ENCODE measurements around the gene SHROOM2. TPM values are rescaled to one million over a fixed set of nuclear protein-coding genes. Genes with fewer than 3 reads are reported as not detected.
"Not testable (repeated sequence)": the region's sequence is repeated elsewhere in the genome, so short reads cannot be mapped to it uniquely, and the experiment has no call there.

SHROOM2 gene
- total RNA-seq, 1 donor from 2014 or later: 2.1 TPM

DNA sequence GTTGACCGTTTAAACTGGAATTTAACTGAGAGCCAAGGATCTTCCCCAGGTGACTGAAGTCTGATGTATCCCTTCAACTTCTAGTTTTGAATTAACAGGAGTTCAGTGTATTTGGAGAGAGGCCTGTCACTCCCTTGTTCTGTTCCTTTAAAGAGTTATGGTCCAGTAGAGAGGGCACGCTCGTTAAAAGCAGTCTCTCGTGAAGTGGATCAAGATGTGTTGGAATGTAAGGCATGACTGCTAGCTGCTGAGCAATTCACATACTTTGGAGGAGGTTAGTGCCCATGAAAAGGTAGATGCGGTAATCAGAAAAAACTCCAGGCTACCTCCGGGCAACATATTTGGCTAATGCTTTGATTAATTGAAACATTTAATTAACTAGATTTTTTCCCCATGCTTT is 65.7 kb downstream of the SHROOM2 start:
- no peak overlapping the region for H3K4me3 ChIP-seq (ENCODE audit: low read length in 3 of 3)
- no peaks in the 10 kb centered on the region for H3K9me3 ChIP-seq (ENCODE audit: control insufficient read depth in 3 of 3, low read length in 3 of 3)
- peaks cover 0 to 14% (median 0%) of the 10 kb centered on the region in 3 donors for H3K27me3 ChIP-seq (ENCODE audit: control insufficient read depth in 3 of 3, insufficient read depth in 3 of 3, low read length in 3 of 3)
- no peak overlapping the region for H3K27ac ChIP-seq (ENCODE audit: low read depth, low read length)
- no peaks in the 10 kb centered on the region for H3K4me1 ChIP-seq (ENCODE audit: control insufficient read depth in 3 of 3, insufficient read depth in 3 of 3, low read length in 3 of 3)
- no peak overlapping the region for H3K9ac ChIP-seq (ENCODE audit: low read depth in 1 of 3, low read length in 3 of 3)
- H3K36me3 ChIP-seq (ENCODE audit: control insufficient read depth in 3 of 3, insufficient read depth in 3 of 3, low read length in 3 of 3): no peaks in the 10 kb centered on the region

DNA sequence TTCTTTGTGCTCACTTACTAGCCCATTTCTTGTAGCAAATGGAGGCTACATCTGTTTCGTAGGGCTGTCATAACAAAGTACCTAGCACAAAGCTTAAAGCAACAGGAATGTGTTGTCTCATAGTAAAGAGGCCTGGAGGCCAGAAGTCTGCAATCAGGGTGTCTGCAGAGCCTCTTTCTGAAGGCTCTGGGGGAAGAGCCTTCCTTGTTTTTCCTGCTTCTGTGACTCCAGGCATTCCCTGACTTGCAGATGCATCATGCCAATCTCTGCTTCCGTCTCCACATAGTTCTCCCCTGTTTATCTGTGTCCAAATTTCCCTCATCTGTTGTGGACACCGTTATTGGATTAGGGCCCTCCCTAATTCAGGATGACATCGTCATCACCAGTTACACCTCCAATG is 67.1 kb downstream of the SHROOM2 start:
- H3K27me3 ChIP-seq (ENCODE audit: control insufficient read depth in 3 of 3, insufficient read depth in 3 of 3, low read length in 3 of 3): peaks cover 0 to 14% (median 0%) of the 10 kb centered on the region in 3 donors
- H3K9me3 ChIP-seq (ENCODE audit: control insufficient read depth in 3 of 3, low read length in 3 of 3): no peaks in the 10 kb centered on the region
- H3K9ac ChIP-seq (ENCODE audit: low read depth in 1 of 3, low read length in 3 of 3): no peak overlapping the region
- no peak overlapping the region for H3K4me3 ChIP-seq (ENCODE audit: low read length in 3 of 3)
- H3K36me3 ChIP-seq (ENCODE audit: control insufficient read depth in 3 of 3, insufficient read depth in 3 of 3, low read length in 3 of 3): no peaks in the 10 kb centered on the region
- no peak overlapping the region for H3K27ac ChIP-seq (ENCODE audit: low read depth, low read length)
- H3K4me1 ChIP-seq (ENCODE audit: control insufficient read depth in 3 of 3, insufficient read depth in 3 of 3, low read length in 3 of 3): no peaks in the 10 kb centered on the region

DNA sequence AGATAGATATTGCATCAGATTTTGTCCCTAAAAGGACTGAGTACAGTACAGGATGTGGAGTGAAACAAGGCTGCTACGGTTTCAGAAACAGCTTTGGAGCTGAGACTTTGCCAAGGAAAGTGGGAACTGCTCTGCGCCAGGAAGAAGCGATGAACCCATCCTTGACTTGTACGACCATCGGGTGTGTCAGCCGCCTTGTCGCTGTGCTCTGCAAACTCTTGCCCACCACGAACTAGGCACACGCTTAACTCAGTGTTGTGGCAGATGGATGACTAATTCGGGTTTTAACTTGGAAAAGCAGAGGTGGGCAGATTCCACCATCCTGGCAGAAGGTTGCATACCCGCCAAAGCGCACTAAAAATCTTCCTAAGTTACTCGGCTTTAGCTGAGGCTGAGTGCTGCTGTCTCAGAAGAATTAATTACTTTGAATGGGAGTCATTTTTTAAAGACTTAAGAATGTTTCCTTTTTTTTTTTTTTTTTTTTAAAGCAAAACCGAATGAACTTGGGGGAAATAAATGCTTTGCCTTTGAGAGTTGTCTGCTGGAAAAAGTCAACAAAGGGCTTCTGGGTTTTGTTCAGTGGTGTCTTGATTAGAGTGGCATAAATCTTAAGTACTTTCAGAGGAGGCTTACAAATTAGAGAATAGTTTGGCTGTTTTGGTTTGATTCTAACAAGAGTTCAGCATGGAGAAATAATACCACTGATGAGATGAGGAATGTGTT is 69.5 kb downstream of the SHROOM2 start:
- Histone ChIP-seq H3K9ac (ENCODE audit: low read depth in 1 of 3, low read length in 3 of 3) (no peak overlapping the region), H3K27ac (ENCODE audit: low read depth, low read length) (no peak overlapping the region), H3K4me3 (ENCODE audit: low read length in 3 of 3) (no peak overlapping the region), H3K27me3 (ENCODE audit: control insufficient read depth in 3 of 3, insufficient read depth in 3 of 3, low read length in 3 of 3) (peaks cover 0 to 9% (median 0%) of the 10 kb centered on the region in 3 donors), H3K4me1 (ENCODE audit: control insufficient read depth in 3 of 3, insufficient read depth in 3 of 3, low read length in 3 of 3) (no peaks in the 10 kb centered on the region), H3K36me3 (ENCODE audit: control insufficient read depth in 3 of 3, insufficient read depth in 3 of 3, low read length in 3 of 3) (no peaks in the 10 kb centered on the region), H3K9me3 (ENCODE audit: control insufficient read depth in 3 of 3, low read length in 3 of 3) (no peaks in the 10 kb centered on the region)

DNA sequence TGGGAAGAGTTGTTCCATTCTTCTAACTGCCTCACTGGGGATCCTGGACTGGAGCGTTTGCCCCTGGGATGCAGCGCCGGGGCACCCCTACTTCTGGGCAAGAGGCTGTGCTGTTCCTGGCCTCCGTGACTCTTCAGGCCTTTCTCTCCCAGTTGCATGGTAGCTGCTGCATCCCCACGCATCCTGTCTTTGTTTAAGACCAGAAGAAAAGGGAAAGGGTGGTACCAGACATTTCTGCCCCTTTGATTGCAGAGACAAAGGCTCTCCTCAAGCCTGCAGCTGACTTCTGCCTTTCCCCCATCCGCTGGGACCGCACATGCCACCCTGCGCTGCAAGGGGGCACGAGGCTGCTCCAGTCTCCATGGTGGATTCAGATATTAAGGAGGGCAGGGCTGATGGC is 70.4 kb downstream of the SHROOM2 start:
- H3K36me3 ChIP-seq (ENCODE audit: control insufficient read depth in 3 of 3, insufficient read depth in 3 of 3, low read length in 3 of 3): no peaks in the 10 kb centered on the region
- H3K9me3 ChIP-seq (ENCODE audit: control insufficient read depth in 3 of 3, low read length in 3 of 3): no peaks in the 10 kb centered on the region
- H3K9ac ChIP-seq (ENCODE audit: low read depth in 1 of 3, low read length in 3 of 3): no peak overlapping the region
- peaks cover 0 to 9% (median 0%) of the 10 kb centered on the region in 3 donors for H3K27me3 ChIP-seq (ENCODE audit: control insufficient read depth in 3 of 3, insufficient read depth in 3 of 3, low read length in 3 of 3)
- no peaks in the 10 kb centered on the region for H3K4me1 ChIP-seq (ENCODE audit: control insufficient read depth in 3 of 3, insufficient read depth in 3 of 3, low read length in 3 of 3)
- no peak overlapping the region for H3K4me3 ChIP-seq (ENCODE audit: low read length in 3 of 3)
- H3K27ac ChIP-seq (ENCODE audit: low read depth, low read length): no peak overlapping the region

DNA sequence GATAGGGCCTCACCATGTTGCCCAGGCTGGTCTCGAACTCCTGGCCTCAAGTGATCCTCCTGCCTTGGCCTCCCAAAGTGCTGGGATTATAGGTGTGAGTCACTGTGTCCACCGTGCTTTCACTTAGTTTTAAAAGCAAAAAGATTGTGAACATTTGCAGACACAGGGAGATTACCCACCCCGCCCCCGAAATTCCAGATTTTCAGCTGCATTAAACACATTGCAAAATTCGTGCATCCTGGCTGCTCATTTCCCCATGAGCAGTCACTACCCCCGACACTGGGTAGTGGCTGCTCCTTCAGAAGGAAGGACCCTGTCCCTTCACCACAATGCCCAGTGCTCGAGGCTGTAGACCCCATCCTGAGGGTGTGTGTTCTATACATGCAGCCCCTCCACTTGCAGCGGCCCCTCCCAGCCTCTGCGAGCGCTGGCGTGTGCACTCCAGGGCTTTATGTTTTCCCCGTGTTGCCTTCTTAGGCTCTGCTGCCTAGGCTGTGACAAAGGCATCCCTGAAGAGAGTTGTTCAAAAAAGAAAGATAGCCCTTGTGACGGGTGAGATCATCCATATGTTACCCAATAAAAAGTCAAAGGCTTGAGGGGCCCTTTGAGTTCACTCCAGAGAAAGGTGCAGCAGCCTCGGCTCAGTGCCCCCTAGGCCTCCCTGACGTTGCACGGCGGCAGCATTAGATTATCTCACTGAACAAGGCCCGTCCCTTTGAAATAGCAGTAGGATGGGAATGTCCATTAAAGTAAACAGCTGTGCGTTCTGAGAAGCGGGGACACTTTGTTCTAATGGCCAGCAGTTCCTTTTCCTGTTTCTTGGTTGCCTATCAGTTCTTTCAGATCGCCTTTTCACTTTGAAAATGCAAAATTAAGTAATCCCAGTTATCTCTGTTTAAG is 71.6 kb downstream of the SHROOM2 start:
- Histone ChIP-seq H3K27ac (ENCODE audit: low read depth, low read length) (no peak overlapping the region), H3K9me3 (ENCODE audit: control insufficient read depth in 3 of 3, low read length in 3 of 3) (no peaks in the 10 kb centered on the region), H3K36me3 (ENCODE audit: control insufficient read depth in 3 of 3, insufficient read depth in 3 of 3, low read length in 3 of 3) (no peaks in the 10 kb centered on the region), H3K4me3 (ENCODE audit: low read length in 3 of 3) (no peak overlapping the region), H3K4me1 (ENCODE audit: control insufficient read depth in 3 of 3, insufficient read depth in 3 of 3, low read length in 3 of 3) (no peaks in the 10 kb centered on the region), H3K9ac (ENCODE audit: low read depth in 1 of 3, low read length in 3 of 3) (no peak overlapping the region), H3K27me3 (ENCODE audit: control insufficient read depth in 3 of 3, insufficient read depth in 3 of 3, low read length in 3 of 3) (peaks cover 0 to 8% (median 0%) of the 10 kb centered on the region in 3 donors)

DNA sequence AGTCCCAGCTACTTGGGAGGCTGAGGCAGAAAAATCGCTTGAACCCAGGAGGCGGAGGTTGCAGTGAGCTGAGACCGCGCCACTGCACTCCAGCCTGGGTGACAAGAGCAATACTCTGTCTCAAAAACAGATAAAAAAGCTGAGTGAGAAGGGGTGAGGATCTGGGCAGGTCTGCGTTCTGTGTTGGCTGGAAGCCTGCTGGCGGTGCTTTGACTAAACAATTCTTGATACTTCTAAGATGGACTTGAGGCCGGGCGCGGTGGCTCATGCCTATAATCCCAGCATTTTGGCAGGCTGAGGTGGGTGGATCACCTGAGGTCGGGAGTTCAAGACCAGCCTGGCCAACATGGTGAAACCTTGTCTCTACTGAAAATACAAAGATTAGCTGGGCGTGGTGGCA is 72.5 kb downstream of the SHROOM2 start:
- H3K4me3 ChIP-seq (ENCODE audit: low read length in 3 of 3); H3K9me3 ChIP-seq (ENCODE audit: control insufficient read depth in 3 of 3, low read length in 3 of 3); H3K27ac ChIP-seq (ENCODE audit: low read depth, low read length); H3K36me3 ChIP-seq (ENCODE audit: control insufficient read depth in 3 of 3, insufficient read depth in 3 of 3, low read length in 3 of 3); H3K4me1 ChIP-seq (ENCODE audit: control insufficient read depth in 3 of 3, insufficient read depth in 3 of 3, low read length in 3 of 3); H3K9ac ChIP-seq (ENCODE audit: low read depth in 1 of 3, low read length in 3 of 3): not testable (repeated sequence)
- peaks cover 0 to 11% (median 0%) of the 10 kb centered on the region in 3 donors for H3K27me3 ChIP-seq (ENCODE audit: control insufficient read depth in 3 of 3, insufficient read depth in 3 of 3, low read length in 3 of 3)

DNA sequence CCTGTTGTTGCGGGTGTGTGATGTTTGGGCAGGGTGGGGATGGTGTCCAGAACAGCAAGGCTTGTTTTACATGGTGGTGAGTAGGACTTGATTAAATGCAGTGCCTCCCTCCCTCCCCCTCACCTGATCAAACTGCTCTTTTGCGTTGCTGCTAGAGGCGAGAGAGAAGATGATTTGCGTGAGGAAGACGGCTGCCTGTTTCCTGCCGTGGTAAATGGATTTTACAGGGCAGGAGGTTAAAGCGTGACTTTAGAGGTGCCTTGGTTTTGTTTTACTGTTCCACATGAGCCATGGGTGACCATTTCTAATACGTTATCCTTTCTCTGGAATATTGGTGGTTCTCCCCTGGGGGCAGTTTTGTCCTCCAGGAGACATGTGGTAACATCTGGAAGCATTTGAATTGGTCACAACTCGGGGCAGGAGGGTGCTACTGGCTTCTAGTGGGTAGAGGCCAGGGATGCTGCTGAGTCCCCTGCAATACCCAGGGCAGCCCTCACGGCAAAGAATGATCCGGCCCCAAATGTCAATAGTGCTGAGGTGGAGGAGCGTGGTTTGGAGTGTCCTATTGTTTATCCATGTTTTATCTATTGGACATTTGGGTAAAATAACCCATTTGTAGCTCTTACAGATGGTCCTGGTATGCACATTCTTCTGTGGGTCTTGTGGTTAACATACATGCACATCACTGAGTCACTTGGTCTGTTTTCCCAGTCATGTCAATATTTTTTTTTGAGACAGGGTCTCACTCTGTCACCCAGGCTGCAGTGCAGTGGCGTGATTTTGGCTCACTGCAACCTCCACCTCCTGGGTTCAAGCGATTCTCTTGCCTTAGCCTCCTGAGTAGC is 73.7 kb downstream of the SHROOM2 start:
- Histone ChIP-seq H3K4me1 (ENCODE audit: control insufficient read depth in 3 of 3, insufficient read depth in 3 of 3, low read length in 3 of 3) (no peaks in the 10 kb centered on the region), H3K9me3 (ENCODE audit: control insufficient read depth in 3 of 3, low read length in 3 of 3) (no peaks in the 10 kb centered on the region), H3K27ac (ENCODE audit: low read depth, low read length) (no peak overlapping the region)

DNA sequence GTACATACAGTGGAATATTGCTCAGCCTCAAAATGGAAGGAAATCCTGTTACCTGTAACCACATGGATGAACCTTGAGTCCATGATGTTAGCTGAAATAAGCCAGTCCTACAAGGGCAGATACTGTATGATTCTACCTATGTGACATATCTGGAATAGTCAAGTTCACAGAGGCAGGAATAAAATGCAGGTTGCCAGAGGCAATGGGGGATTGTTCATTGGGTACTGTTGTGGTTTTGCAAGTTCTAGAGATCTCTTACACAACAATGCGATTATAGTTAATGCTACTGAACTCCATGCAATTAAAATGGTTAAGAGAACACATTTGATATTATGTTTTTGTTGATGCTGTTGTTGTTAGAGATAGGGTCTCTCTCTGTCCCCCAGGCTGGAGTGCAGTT is 74.6 kb downstream of the SHROOM2 start:
- H3K27me3 ChIP-seq (ENCODE audit: control insufficient read depth in 3 of 3, insufficient read depth in 3 of 3, low read length in 3 of 3): peaks cover 0 to 6% (median 0%) of the 10 kb centered on the region in 3 donors
- H3K4me1 ChIP-seq (ENCODE audit: control insufficient read depth in 3 of 3, insufficient read depth in 3 of 3, low read length in 3 of 3): no peaks in the 10 kb centered on the region
- no peak overlapping the region for H3K9ac ChIP-seq (ENCODE audit: low read depth in 1 of 3, low read length in 3 of 3)
- no peaks in the 10 kb centered on the region for H3K36me3 ChIP-seq (ENCODE audit: control insufficient read depth in 3 of 3, insufficient read depth in 3 of 3, low read length in 3 of 3)
- no peak overlapping the region for H3K27ac ChIP-seq (ENCODE audit: low read depth, low read length)
- H3K9me3 ChIP-seq (ENCODE audit: control insufficient read depth in 3 of 3, low read length in 3 of 3): no peaks in the 10 kb centered on the region
- no peak overlapping the region for H3K4me3 ChIP-seq (ENCODE audit: low read length in 3 of 3)

More for the DNA sequence above, 73.7 kb downstream of the SHROOM2 start:
- Histone ChIP-seq H3K27me3 (ENCODE audit: control insufficient read depth in 3 of 3, insufficient read depth in 3 of 3, low read length in 3 of 3) (peaks cover 0 to 6% (median 0%) of the 10 kb centered on the region in 3 donors), H3K4me3 (ENCODE audit: low read length in 3 of 3) (no peak overlapping the region), H3K36me3 (ENCODE audit: control insufficient read depth in 3 of 3, insufficient read depth in 3 of 3, low read length in 3 of 3) (no peaks in the 10 kb centered on the region), H3K9ac (ENCODE audit: low read depth in 1 of 3, low read length in 3 of 3) (no peak overlapping the region)

DNA sequence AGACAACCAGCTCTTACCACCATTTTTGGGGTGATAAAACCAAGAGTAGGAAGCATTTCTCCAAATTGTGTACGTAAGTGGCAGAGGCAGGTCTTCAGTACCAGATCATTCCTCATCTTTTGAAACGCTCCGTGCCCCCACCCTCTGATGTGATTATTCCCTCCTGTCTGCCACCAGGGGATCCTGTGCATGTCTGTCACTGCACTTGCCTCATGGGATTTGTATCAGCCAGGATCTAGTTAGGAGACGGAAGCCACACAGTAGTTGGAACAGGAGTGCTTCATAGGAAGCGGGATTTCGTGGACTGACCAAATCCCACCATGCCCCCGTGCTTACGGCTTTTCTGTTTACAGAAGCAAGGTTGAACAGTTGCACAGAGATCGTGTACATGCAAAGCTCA is 75.5 kb downstream of the SHROOM2 start:
- Histone ChIP-seq H3K9me3 (ENCODE audit: control insufficient read depth in 3 of 3, low read length in 3 of 3) (no peaks in the 10 kb centered on the region), H3K4me3 (ENCODE audit: low read length in 3 of 3) (no peak overlapping the region), H3K27me3 (ENCODE audit: control insufficient read depth in 3 of 3, insufficient read depth in 3 of 3, low read length in 3 of 3) (peaks cover 0 to 6% (median 0%) of the 10 kb centered on the region in 3 donors), H3K4me1 (ENCODE audit: control insufficient read depth in 3 of 3, insufficient read depth in 3 of 3, low read length in 3 of 3) (no peaks in the 10 kb centered on the region), H3K9ac (ENCODE audit: low read depth in 1 of 3, low read length in 3 of 3) (no peak overlapping the region), H3K36me3 (ENCODE audit: control insufficient read depth in 3 of 3, insufficient read depth in 3 of 3, low read length in 3 of 3) (no peaks in the 10 kb centered on the region), H3K27ac (ENCODE audit: low read depth, low read length) (no peak overlapping the region)
